M059J (cell line): ENCODE results near the gene GUSB. TPM values are rescaled to one million over a fixed set of nuclear protein-coding genes. Genes with fewer than 3 reads are reported as not detected.
A peak's percentile ranks its signal among the peaks of the same experiment; 100 is the strongest.
"Not testable (repeated sequence)": the region's sequence is repeated elsewhere in the genome, so short reads cannot be mapped to it uniquely, and the experiment has no call there.

Experiments
- DNase-seq: peaks from one replicate; pipeline ENCODE4 v3.0.0-alpha.2; 2012; ENCODE audit warnings: low read depth
- total RNA-seq: library from RNA; depleted of rRNA; stranded (reverse); fragments of >200 nt; shearing (Covaris generic); gene quantifications from 2 replicates; pipeline ENCODE4 v1.2.3, GENCODE V29; 2014; rRNA removed

The GUSB gene
- total RNA-seq, result 48.5 and 52.8 TPM in 2 replicates

DNA sequence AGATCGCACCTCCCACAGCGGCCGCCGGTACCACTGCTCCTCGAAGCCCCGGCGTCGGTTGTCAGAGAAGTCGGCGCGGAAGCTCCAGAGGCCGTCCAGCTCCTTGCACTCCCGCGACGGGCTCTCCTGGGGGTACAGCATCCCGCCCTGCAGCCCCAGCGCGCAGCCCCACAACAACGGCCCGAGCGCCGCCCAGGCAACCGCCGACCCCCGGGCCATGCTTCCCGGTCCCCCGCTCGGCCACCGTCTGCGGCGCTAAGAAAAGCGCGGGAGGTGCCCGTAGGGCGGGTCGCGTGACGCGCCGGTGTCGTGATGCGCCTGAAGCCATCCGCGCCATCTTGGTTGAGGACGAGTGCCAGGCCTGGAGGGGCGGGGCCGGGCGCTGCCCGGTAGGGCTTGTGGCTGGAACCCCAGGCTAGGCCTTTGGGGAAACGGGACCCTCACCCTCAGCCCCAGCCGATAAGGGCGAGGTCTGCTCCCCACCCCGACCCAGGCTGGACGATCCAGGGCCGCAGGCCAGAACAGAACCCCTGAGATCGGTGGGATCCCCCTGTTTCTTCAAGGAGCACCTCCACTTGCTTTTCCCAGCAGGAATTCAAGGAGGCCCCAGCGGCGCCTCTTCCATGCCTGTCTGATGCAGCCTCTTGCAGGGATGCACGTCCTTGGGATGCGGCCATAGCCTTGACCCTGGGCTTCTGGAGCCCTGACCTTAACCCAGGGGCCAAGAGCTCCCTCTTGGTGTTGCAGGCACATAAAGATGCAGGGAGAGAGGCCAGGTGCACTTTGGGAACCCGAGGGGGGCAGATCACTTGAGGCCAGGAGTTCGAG is at the start of gene GUSB:
TSS of gene GUSB (minus strand) at position 249 of the 828 bp plus-strand sequence. CDS start at position 219, 30 bp downstream.
- peak; percentile 84 for DNase-seq

DNA sequence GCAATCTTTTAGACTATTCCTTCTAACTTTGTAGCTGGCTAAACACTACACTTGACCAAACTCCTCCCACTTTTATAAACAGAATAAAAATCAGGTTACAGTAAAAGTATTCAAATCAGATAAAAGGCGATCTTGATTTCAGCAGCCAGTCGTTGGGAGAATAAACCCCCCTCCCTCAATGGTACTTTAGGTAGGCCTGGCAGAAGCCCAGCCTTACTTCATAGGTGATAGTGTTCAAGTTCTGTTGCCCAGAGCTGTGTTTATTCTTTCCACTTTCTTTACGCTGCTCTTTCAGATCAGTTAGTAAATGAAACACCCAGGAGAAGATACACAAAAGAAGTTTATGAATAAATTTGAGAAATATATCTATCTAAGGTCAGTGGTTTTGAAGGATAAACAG is 46.3 kb upstream of the GUSB start:
- DNase-seq, result not testable (repeated sequence)

DNA sequence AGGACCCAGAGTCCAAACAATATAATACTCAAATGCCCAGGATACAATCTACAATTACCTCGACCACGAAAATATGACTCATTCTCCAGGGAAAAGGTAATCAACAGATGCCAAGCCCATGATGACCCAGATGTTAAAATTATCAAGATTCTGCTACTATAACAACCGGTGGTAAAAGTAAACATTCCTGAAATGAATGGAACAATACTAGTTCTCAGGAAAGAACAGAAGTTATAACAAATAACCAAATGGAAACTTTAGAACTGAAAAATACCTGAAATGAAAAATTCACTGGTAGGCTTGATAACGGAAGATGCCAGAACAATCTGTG is 34.1 kb upstream of the GUSB start:
- DNase-seq, result peak; percentile 94

DNA sequence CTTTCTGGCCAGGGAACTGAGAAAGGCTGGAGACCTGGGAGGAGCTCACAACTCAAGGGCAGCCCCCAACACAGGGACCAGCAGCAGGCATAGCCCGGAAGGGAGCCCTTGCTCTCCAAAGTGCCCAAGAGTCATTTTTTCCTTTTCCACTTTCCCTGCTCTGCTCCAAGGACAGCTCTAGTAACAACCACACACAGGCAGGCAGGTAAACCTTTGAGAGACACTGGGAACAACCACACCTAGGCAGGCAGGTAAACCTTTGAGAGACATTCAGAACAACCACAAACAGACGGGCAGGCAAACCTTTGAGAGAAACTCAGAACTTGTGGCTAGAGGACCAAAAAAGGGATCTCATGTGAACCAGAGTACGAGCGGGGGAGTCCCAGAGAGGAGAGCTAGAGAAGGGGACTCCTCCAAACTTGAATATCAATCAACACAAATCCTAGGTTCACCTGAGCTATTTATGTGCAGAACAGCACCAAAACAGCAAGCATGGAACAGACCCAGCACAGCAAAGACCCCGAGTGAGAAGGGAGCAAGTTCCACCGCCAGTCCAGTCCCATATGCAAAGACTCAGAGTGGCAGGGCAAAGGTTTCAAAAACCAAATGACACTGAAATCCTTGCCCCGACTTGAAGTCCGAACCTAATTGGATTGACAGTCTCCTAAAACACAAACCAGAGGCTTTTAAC is 33.6 kb upstream of the GUSB start:
- no peak for DNase-seq

DNA sequence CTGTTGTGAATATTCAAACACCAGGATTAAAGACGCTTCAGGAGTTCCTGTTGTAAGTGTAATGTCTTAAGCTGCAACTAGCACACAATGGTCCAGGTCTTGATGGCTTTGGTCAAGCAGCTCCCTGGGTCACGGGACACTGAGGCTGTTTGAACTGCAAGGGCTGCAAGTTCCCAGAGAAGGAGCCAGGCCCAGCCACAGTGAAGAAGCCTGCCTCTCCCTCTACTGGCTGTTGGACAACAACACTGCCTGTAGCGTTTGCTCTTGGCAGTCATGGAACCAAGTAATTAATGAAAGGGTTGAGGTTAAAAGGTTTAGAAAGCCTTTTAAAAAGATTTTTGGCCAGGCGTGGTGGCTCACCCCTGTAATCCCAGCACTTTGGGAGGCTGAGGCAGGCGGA is 31.9 kb upstream of the GUSB start:
- peak; percentile 60 for DNase-seq

DNA sequence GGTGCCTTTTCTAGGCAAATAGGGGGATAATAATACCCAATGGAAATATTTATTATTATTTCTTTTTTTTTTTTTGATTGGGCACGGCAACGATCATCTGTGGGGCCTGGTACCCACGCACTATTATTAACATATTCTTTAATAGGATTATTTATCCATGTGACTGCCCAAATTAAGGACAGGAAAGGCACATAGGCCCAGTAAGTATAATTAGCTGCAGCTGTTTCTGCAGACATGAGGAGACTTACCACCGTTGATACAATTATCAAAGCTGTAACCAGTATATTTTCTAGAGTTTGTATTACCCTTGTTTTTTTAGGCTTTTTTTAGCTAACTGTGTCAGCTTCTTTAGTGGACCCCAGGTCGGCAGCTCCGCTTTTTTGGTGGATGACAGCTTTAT is 25.2 kb upstream of the GUSB start:
- DNase-seq, result no peak

DNA sequence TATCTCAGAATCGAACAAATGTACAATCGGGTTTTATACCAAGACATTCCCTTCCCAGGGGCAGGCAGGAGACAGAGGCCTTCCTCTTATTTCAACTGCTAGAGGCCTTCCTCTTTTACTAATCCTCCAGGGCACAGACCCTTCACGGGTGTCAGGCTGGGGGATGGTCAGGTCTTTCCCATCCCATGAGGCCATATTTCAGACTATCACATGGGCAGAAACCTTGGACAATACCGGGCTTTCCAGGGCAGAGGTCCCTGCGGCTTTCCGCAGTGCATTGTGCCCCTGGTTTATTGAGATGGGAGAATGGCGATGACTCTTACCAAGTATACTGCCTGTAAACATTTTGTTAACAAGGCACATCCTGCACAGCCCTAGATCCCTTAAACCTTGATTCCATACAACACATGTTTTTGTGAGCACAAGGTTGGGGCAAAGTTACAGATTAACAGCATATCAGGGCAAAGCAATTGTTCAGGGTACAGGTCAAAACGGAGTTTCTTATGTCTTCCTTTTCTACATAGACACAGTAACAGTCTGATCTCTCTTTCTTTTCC is 23.2 kb upstream of the GUSB start:
- DNase-seq, result not testable (repeated sequence)

DNA sequence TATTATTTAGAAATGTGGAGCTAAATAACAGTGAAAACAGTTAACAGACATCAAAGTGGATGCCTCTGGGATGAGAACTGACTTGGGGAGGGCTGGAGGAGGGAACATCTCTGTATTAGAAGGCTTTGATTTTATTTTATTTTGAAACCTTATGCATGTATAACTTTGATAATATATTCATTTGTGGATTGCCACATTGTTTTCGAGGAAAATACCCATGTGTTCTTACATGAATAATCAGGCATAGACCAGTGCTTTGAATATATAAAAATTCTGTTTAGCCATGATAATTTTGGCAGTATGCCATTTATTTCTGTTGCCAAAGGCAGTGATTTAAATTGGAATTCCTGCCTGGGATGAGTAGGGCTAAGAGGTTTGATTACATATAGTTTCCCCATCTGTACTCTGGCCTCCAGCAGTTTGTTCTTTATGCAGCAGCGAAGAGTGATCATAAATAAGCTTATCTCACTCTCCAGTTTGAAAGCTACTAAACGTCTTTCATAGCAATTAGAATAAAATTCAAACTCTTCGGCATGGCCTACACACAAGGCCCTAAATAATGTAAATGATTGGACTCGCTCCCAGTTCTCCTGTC is 18.9 kb upstream of the GUSB start:
- DNase-seq, result not testable (repeated sequence)

DNA sequence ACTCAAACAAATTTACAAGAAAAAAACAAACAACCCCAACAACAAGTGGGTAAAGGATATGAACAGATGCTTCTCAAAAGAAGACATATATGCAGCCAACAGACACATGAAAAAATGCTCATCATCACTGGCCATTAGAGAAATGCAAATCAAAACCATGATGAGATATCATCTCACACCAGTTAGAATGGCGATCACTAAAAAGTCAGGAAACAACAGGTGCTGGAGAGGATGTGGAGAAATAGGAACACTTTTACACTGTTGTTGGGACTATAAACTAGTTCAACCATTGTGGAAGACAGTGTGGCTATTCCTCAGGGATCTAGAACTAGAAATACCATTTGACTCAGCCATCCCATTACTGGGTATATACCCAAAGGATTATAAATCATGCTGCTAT is 13.0 kb upstream of the GUSB start:
- DNase-seq, result not testable (repeated sequence)

DNA sequence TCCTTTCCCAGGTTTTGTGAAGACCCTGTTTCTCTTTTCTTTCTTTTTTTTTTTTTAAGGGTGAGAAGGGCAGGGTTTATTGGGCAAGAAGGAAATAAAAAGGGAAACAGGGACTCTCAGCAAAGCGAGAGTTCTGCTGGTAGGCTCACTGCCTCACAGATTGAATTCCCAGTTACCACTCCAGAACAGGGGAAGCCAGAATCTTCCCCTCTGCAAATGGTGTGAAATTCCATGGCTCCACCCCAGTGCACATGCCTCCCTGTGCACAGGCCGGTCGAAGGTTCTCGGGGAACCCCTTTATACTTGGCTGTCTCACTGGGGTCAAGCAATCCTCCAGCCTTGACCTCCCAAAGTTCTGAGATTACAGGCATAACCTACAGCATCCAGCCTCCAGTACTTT is 10.5 kb upstream of the GUSB start:
- no peak for DNase-seq

DNA sequence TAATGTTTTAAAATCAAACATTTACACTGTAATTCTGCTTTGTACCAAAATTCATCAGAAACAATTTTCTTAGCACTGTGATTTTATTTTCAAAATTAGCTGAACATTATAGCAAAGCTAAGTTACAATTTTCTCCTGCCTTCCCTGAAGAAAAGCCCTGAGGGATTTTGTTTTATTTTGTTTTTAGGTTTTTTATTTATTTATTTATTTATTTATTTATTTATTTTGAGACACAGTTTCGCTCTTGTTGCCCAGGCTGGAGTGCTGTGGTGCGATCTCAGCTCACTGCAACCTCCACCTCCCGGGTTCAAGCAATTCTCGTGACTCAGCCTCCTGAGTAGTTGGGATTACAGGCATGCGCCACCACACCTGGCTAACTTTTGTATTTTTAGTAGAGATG is 9.8 kb upstream of the GUSB start:
- not testable (repeated sequence) for DNase-seq

DNA sequence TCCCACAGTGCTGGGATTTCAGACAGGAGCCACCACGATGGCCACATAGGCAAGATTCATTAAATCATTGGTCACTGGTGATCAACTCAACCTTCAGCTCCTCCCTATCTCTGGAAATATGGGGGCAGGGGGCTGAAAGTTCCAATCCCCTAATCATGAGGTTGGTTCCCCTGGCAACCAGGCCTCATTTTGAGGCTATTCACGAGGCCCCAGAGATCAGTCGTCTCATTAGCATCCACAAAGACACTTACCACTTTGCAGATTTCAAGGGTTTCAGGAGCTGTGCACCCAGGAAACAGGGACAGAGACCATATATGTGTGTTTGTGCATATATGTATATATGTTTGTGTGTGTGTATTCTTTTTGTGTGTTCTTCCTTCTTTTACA is 7.7 kb upstream of the GUSB start:
- no peak for DNase-seq

DNA sequence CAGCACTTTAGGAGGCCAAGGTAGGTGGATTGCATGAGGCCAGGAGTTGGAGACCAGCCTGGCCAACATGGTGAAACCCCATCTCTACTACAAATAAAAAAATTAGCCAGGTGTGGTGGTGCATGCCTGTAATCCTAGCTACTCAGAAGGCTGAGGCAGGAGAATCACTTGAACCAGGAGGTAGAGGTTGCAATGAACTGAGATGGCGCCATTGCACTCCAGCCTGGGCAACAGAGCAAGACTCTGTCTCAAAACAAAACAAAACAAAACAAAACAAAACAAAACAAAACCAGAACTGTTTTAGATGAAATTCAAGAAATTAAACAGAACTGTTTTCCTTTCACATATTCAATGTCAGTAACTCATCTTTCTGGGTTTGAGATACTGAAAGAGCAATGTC is 6.5 kb upstream of the GUSB start:
- DNase-seq, result not testable (repeated sequence)

DNA sequence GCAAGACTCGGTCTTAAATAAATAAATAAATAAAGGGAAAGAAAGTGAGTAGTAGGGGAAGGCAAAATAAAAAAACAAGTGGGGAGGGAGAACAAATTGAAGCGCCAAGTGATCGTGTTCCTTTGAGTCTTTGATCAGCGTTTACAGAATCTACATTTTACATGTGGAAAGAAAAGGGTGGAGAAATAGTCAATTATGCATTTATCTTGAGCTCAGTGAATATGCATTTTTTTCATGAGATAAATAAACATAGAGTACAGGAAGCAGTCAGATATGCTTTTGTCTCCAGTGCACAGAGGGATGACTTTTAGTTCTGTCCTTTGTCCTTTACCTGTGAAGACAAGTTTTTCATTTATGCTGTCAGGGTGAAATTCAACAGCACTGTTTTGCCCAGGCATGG is 6.1 kb upstream of the GUSB start:
- DNase-seq, result no peak

DNA sequence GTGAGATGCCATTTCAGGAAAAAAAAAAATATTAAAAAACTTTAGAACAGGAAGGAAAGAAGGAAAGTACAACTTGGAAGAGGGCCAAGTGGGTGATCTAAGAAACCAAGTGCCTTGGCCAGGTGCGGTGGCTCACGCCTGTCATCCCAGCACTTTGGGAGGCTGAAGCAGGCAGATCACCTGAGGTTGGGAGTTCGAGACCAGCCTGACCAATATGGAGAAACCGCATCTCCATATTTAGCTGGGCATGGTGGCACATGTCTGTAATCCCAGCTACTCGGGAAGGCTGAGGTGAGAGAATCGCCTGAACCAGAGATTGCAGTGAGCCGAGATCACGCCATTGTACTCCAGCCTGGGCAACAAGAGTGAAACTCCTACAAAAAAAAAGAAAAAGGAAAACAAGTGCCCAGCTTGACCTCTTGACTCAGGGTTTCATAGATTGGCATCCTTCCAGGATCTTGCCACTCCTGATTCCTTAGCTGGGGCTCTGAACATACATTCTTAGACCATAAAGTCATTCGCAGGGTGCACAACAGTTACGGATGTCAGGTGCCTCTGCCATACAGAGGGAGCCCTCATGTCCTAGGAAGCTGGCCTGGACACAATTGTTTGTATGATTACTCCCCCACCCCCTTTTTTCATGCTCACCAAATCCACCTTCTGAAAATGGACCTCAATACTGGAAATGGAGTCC is 2.1 kb upstream of the GUSB start:
- DNase-seq, result peak; percentile 80

DNA sequence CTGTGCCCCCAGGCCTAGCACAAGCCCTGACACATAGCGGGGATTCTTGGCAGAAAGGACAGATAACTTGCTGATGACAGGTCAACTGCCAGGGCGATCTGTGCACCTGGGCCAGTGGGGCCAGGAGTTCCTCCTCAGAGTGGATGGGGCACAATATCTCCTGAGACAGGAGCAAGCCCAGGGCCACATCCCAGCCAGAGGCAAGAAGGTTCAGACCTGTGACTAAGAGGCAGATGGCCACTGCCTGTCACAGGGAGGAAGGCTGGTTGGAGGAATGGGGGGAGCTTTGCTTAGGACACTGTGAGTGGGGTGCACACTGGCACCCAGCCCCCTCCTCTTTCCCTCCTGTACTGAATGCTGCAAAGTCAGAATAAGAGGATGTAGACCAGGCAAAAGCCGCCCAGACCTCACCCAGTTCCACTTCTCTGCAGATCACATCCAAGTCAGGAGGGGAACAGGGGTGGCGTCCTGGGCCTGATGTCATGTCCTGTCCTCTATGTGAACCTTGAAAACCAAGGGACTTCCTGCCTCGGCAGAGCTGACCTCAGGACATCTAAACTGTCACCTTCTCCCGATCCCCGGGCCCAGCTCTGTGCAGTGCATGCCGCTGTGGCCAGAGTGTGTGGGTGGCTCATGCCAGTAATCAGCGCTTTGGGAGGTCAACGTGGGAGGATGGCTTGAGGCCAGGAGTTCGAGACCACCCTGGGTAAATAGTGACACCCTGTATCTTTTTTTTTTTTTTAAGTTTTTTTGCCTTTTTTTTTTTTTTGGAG is 1.3 kb downstream of the GUSB start:
- DNase-seq, result peak; percentile 46

DNA sequence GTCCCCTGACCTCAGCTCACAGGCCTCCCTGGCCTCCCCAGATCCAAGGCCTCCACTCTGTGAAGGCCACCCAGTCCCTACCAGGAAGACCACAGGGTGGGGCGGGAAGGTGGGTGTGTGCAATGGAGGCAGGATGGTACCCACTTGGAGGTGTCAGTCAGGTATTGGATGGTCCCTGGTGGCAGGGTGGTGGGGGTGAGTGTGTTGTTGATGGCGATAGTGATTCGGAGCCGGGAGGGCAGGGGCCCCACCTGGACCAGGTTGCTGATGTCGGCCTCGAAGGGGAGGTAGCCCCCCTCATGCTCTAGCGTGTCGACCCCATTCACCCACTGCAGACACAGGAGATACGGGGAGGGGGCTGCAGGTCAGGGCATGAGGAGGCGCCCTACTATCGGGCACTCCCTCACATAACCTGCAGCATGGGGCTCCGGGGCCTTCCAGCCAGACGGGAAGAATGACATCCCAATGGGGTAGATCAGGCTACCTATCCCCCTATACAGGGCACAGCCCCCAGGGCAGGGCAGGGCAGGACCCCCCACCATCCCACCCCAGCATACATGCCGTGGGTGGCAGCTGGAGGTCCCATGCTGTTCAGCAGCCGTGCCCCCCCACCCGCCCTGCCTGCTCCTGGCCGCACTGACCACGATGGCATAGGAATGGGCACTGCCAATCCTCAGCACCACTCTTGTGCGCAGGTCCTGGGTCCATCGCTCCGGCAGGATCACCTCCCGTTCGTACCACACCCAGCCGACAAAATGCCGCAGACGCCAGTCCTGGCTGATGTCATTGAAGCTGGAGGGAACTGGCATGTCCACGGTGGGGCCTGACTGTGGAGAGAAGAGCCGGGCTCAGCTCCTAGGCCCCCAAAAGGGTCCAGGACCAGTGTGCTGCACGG is 2.2 kb downstream of the GUSB start:
- DNase-seq, result no peak

DNA sequence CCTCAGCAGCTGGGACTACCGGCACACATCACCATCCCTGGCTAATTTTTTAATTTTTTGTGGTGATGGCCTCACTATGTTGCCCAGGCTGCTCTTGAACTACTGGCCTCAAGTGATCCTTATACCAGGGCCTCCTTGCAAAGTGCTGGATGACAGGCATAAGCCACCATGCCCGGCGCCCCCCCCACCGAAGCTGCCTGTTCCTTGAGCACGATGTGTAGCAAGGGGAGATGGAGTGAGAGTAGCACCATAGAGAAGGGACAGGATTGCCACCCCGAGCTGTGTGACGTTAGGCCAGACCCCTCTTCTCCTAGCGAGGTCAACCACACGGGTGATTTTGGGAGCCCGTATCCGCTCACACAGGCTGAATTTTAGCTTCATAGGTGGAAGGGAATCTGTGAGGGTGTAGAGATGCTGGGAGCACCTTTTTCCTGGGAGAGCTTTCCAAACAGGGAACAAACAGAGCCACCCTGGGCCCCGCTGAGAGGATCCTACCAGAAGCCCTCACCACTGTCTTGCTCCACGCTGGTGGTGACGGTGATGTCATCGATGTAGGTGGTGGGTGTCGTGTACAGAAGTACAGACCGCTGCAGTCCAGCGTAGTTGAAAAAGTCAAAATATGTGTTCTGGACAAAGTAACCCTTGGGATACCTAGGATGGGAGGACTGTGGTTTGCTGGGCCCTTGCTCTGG is 3.0 kb downstream of the GUSB start:
- no peak for DNase-seq

DNA sequence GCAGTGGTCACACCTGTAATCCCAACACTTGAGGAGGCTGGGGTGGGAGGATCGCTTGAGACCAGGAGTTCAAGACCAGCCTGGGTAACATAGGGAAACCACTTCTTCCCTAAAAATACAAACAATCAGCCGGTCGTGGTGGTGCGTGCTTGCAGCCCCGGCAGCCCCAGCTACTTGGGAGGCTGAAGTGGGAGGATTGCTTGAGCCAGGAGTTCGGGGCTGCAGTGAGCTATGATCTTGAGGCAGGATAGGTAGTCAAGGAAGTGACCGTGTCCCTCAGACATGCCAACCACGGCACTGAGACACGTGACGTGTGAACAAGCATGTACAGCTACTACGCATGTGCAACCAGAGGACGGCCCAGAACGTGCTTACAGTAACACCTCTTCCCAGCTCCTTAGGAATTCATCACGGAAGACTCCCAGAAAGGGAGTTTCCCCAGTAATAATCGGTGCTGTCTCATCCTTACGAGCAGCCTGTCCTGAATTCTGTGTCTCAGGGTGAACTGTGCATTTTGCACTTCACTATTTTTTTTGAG is 5.3 kb downstream of the GUSB start:
- DNase-seq, result no peak
